ENCODE measurements around the gene ENTPD3. TPM values are rescaled to one million over a fixed set of nuclear protein-coding genes. Genes with fewer than 3 reads are reported as not detected.

Gene ENTPD3
- total and polyA plus RNA-seq, 2 donors (not counting 1 experiment from before 2014, with no cell fraction given): not detected

DNA sequence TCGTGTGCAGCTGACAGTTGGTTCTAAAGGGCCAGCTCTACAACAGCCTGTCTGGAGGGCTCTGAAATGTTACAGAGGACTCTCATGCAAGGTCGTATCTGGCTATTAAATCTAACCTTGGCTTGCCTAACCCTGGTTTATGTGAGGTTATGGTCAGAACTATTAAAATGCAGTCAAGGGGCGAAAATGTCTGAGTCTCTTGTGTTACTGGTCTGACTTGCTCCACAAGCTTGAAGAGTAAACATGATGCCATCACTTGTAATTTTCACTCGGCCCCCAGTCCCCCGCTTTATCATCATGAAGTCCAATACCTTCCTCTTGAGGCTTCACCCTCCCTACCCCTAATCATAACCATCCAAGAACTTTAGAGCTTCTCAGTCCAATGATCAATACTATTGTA, 9.4 kb downstream of the ENTPD3 start:
- no peaks in the 10 kb centered on the region for H3K27me3 ChIP-seq (replicated peaks in 1 of 4; ENCODE audit: control extremely low read depth in 1 of 4, control insufficient read depth in 3 of 4, insufficient read depth in 4 of 4, low read length in 3 of 4)
- H3K27ac ChIP-seq (ENCODE audit: low read length in 2 of 2): no peak overlapping the region
- H3K9me3 ChIP-seq (ENCODE audit: control extremely low read depth in 1 of 3, control insufficient read depth in 2 of 3, insufficient read depth in 1 of 3, low read length in 2 of 3): peaks cover 0 to 2% (median 0%) of the 10 kb centered on the region in 3 donors
- H4K20me1 ChIP-seq (ENCODE audit: control insufficient read depth, insufficient read depth, low read length, poor library complexity, severe bottlenecking): no peaks in the 10 kb centered on the region
- no peak overlapping the region for H3K9ac ChIP-seq (ENCODE audit: low read length)
- H3K4me3 ChIP-seq (ENCODE audit: control extremely low read depth in 1 of 5, extremely low read depth in 1 of 5, insufficient read depth in 1 of 5, low read depth in 2 of 5, low read length in 4 of 5): no peak overlapping the region
- ChIA-PET CTCF (no interaction called here), POLR2A (no interaction called here)
- no peak overlapping the region for H3K4me2 ChIP-seq (replicated peaks; ENCODE audit: low read depth, low read length, poor library complexity, severe bottlenecking)
- H3K36me3 ChIP-seq (replicated peaks in 1 of 2; ENCODE audit: control extremely low read depth in 1 of 2, control insufficient read depth in 1 of 2, extremely low read depth in 1 of 2, insufficient read depth in 2 of 2, low read length in 1 of 2): no peaks in the 10 kb centered on the region
- no peaks in the 10 kb centered on the region for H3K4me1 ChIP-seq (ENCODE audit: control insufficient read depth in 2 of 2, insufficient read depth in 2 of 2, low read length in 2 of 2)
- TF ChIP-seq EZH2 (IDR thresholded peaks at IDR 0.05; ENCODE audit: borderline replicate concordance, insufficient read depth, low read depth, low read length, poor library complexity, severe bottlenecking): no peak
- TF ChIP-seq CTCF (IDR thresholded peaks at IDR 0.05): no peak
- DNase-seq (no peak), ATAC-seq (ENCODE audit: low read depth) (no peak)
- no peak overlapping the region for H3K4me3 Mint-ChIP-seq
- no peaks in the 10 kb centered on the region for H3K4me1 Mint-ChIP-seq
- H3K27me3 Mint-ChIP-seq: peaks cover 7% of the 10 kb centered on the region
- H2AFZ ChIP-seq (ENCODE audit: insufficient read depth, low read depth, low read length, poor library complexity, severe bottlenecking): no peak overlapping the region
- intact Hi-C loops (cut with micrococcal nuclease): no loop called here
- no peak overlapping the region for H3K27ac Mint-ChIP-seq
- H3K9me3 Mint-ChIP-seq (ENCODE audit: insufficient read depth): peaks cover 4% of the 10 kb centered on the region
- H3K79me2 ChIP-seq (ENCODE audit: control insufficient read depth, insufficient read depth, low read length): no peaks in the 10 kb centered on the region
- 88% methylated on average over 4 of the region's 5 CpGs for WGBS (ENCODE audit: insufficient coverage)

GRCh38 chr3:40397129-40397528, 10.1 kb downstream of the ENTPD3 start:
- no peak for DNase-seq
- H3K9me3 ChIP-seq (ENCODE audit: control extremely low read depth in 1 of 3, control insufficient read depth in 2 of 3, insufficient read depth in 1 of 3, low read length in 2 of 3): peaks cover 0 to 2% (median 0%) of the 10 kb centered on the region in 3 donors
- CTCF ChIA-PET: interaction anchor here (0.6 kb wide), 1 partner anchor 41 kb away, joined by 3 read pairs; no protein-coding TSS in a partner anchor
- H3K4me1 ChIP-seq (ENCODE audit: control insufficient read depth in 2 of 2, insufficient read depth in 2 of 2, low read length in 2 of 2): no peaks in the 10 kb centered on the region
- H3K4me2 ChIP-seq (replicated peaks; ENCODE audit: low read depth, low read length, poor library complexity, severe bottlenecking): no peak overlapping the region
- H4K20me1 ChIP-seq (ENCODE audit: control insufficient read depth, insufficient read depth, low read length, poor library complexity, severe bottlenecking): no peaks in the 10 kb centered on the region
- TF ChIP-seq CTCF (IDR thresholded peaks at IDR 0.05): no peak
- TF ChIP-seq EZH2 (IDR thresholded peaks at IDR 0.05; ENCODE audit: borderline replicate concordance, insufficient read depth, low read depth, low read length, poor library complexity, severe bottlenecking): no peak
- ATAC-seq (ENCODE audit: low read depth): no peak
- no CpG with 5 or more reads among the region's 4 CpGs for WGBS (ENCODE audit: insufficient coverage)
- H3K4me1 Mint-ChIP-seq: no peaks in the 10 kb centered on the region
- no peaks in the 10 kb centered on the region for H3K36me3 ChIP-seq (replicated peaks in 1 of 2; ENCODE audit: control extremely low read depth in 1 of 2, control insufficient read depth in 1 of 2, extremely low read depth in 1 of 2, insufficient read depth in 2 of 2, low read length in 1 of 2)
- H3K27me3 Mint-ChIP-seq: peaks cover 7% of the 10 kb centered on the region
- H3K79me2 ChIP-seq (ENCODE audit: control insufficient read depth, insufficient read depth, low read length): no peaks in the 10 kb centered on the region
- no peak overlapping the region for H2AFZ ChIP-seq (ENCODE audit: insufficient read depth, low read depth, low read length, poor library complexity, severe bottlenecking)
- H3K4me3 ChIP-seq (ENCODE audit: control extremely low read depth in 1 of 5, extremely low read depth in 1 of 5, insufficient read depth in 1 of 5, low read depth in 2 of 5, low read length in 4 of 5): no peak overlapping the region
- intact Hi-C loops (cut with micrococcal nuclease): no loop called here
- H3K27me3 ChIP-seq (replicated peaks in 1 of 4; ENCODE audit: control extremely low read depth in 1 of 4, control insufficient read depth in 3 of 4, insufficient read depth in 4 of 4, low read length in 3 of 4): no peaks in the 10 kb centered on the region
- no peak overlapping the region for H3K4me3 Mint-ChIP-seq
- no peak overlapping the region for H3K27ac ChIP-seq (ENCODE audit: low read length in 2 of 2)
- H3K27ac Mint-ChIP-seq: no peak overlapping the region
- H3K9me3 Mint-ChIP-seq (ENCODE audit: insufficient read depth): peaks cover 4% of the 10 kb centered on the region
- POLR2A ChIA-PET: no interaction called here
- no peak overlapping the region for H3K9ac ChIP-seq (ENCODE audit: low read length)
